OCI-LY3 (cell line): ENCODE measurements around the gene RPGRIP1L.

ENCODE experiments used
- CTCF ChIP-seq: fragments of 200-600, 300-600 bp; sonication (generic); IDR thresholded peaks from 2 replicates; pipeline ENCODE4 v1.5.1; 2014; ENCODE audit warnings: antibody characterized with exemption, low read length, low read depth
- EZH2phosphoT487 ChIP-seq: fragments of 200-600 bp; shearing (Covaris generic); IDR thresholded peaks from 2 replicates; pipeline ENCODE4 v1.6.1; 2018; ENCODE audit warnings: antibody characterized with exemption, mixed run types, low read depth

- no peak for TF ChIP-seq CTCF
- no peak for TF ChIP-seq EZH2phosphoT487
Measured at GRCh38 chr16:53714205-53715022, 10.8 kb upstream of the RPGRIP1L start.
